ENCODE measurements around the gene GOLGA7B.

Gene GOLGA7B

DNA sequence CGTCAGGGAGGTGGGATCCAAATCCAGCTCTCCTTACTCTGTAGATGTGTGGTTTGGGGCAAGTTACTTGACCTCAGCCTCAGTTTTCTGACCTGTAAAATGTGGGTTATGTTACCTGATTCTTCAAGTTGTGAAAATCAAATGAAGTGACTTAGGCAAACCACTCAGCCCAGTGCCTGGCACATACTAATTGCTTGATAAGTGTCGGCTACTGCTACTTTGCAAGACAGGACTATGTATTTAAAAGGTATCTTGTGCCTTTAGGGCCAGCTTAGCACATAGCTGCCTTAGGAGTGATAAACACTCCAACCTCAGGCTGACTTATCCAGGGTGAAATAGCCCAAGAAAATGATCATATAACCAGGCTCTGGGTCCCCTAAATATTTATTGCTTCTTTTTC, 42.9 kb downstream of the GOLGA7B start:
- Histone ChIP-seq H3K27me3 (ENCODE audit: control insufficient read depth, insufficient read depth, low read length) (no peaks in the 10 kb centered on the region), H3K9ac (ENCODE audit: low read length) (no peak overlapping the region), H3K4me3 (ENCODE audit: low read length) (no peak overlapping the region), H3K27ac (ENCODE audit: low read depth, low read length) (no peak overlapping the region), H3K4me1 (ENCODE audit: control insufficient read depth, insufficient read depth, low read length) (no peaks in the 10 kb centered on the region), H3K36me3 (ENCODE audit: control insufficient read depth, insufficient read depth, low read length) (no peaks in the 10 kb centered on the region)

- Histone ChIP-seq H3K9ac (ENCODE audit: low read length) (no peak overlapping the region), H3K27ac (ENCODE audit: low read depth, low read length) (no peak overlapping the region), H3K36me3 (ENCODE audit: control insufficient read depth, insufficient read depth, low read length) (no peaks in the 10 kb centered on the region), H3K4me1 (ENCODE audit: control insufficient read depth, insufficient read depth, low read length) (no peaks in the 10 kb centered on the region), H3K27me3 (ENCODE audit: control insufficient read depth, insufficient read depth, low read length) (no peaks in the 10 kb centered on the region), H3K4me3 (ENCODE audit: low read length) (no peak overlapping the region)
Measured at GRCh38 chr10:97892939-97893338, 43.3 kb downstream of the GOLGA7B start.

DNA sequence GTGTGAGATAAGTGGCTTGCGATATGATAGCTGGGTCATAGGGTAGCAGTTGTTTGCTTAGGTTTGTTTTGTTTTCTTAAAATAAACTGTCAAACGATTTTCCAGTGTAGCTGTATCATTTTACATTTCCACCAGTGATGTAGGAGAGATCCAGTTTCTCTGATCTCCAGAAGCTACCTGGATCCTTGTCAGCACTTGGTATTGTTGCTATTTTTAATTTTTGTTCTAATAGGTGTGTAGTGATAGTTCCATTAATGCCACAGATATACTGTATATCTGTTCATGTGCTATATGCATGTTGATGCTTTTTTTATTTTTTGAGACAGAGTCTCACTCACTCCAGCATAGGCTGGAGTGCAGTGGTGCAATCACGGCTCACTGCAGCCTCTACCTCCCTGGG, 44.4 kb downstream of the GOLGA7B start:
- Histone ChIP-seq H3K9ac (ENCODE audit: low read length) (no peak overlapping the region), H3K27me3 (ENCODE audit: control insufficient read depth, insufficient read depth, low read length) (no peaks in the 10 kb centered on the region), H3K27ac (ENCODE audit: low read depth, low read length) (no peak overlapping the region), H3K4me1 (ENCODE audit: control insufficient read depth, insufficient read depth, low read length) (no peaks in the 10 kb centered on the region), H3K4me3 (ENCODE audit: low read length) (no peak overlapping the region), H3K36me3 (ENCODE audit: control insufficient read depth, insufficient read depth, low read length) (no peaks in the 10 kb centered on the region)

DNA sequence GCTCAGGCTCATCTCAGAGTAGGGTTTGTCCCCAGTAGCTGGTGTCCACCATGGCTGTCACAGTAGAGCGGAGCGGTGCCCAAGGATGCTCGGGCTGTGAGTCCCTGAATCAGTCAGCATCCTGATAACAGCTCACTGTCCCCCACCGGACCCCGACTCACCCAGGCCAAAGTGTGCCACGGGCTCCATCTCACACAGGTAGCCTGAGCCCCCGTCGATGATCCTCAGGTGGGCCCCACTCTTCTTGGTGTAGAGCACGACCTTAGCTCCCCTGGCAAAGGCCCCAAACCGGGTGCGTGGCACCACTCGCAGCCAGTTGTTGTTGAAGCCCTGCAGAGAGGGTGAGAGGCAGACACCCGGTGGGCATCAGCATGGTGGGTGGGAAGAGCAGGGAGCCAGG, 45.4 kb downstream of the GOLGA7B start:
- Histone ChIP-seq H3K36me3 (ENCODE audit: control insufficient read depth, insufficient read depth, low read length) (no peaks in the 10 kb centered on the region), H3K9ac (ENCODE audit: low read length) (no peak overlapping the region), H3K27ac (ENCODE audit: low read depth, low read length) (no peak overlapping the region), H3K4me1 (ENCODE audit: control insufficient read depth, insufficient read depth, low read length) (no peaks in the 10 kb centered on the region), H3K27me3 (ENCODE audit: control insufficient read depth, insufficient read depth, low read length) (no peaks in the 10 kb centered on the region), H3K4me3 (ENCODE audit: low read length) (no peak overlapping the region)

DNA sequence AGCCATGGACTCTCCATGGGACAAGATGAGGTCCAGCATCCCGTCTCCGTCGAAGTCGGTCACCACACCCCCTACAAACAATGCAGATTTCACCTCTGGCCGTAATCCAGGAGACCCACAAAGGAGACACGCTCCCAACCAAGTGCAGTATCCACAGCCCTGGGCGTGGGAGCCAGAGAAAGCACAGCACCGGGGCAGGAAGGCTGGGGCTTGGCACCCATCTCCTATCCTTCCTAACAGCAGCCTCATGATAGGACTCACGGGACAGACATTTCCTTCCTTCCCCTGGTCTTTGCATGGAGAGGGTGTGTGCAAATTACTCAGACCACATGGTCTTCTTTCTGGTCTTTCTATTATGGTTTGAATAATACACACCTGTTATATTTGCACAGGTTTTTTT, 46.3 kb downstream of the GOLGA7B start:
- H3K27me3 ChIP-seq (ENCODE audit: control insufficient read depth, insufficient read depth, low read length), result no peaks in the 10 kb centered on the region
- H3K4me1 ChIP-seq (ENCODE audit: control insufficient read depth, insufficient read depth, low read length), result no peaks in the 10 kb centered on the region
- H3K36me3 ChIP-seq (ENCODE audit: control insufficient read depth, insufficient read depth, low read length), result no peaks in the 10 kb centered on the region
- no peak overlapping the region for H3K4me3 ChIP-seq (ENCODE audit: low read length)
- H3K9ac ChIP-seq (ENCODE audit: low read length), result no peak overlapping the region
- H3K27ac ChIP-seq (ENCODE audit: low read depth, low read length), result no peak overlapping the region

DNA sequence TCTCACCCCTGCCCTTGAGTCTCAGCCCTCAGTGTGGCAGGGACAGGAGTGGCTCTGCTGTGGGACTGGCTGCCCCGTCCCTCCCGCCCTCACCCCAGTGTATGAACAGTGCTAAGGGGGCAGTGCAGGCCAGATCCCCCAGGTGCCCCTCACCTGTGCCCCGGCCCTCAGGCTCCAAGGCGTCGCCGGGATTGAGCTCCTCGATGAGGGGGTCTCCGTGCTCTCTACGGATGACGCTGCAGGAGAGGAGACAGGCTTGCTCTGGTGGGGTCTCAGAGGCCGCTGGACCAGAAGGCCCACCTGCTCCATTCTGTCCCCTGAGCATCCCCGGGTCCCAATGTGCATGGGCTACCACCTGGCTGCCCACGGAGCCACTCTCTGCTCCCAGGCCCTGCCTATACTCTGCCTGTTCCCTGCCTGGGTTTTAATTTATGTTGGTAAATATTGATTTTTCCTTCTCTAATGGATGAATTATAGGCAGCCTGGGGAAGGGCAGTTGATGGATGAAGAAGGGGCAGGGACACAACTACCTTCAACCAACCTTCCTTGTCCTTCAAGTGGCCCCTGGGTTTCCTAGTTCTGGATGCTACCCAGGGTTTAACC, 47.2 kb downstream of the GOLGA7B start:
- no peak overlapping the region for H3K4me3 ChIP-seq (ENCODE audit: low read length)

DNA sequence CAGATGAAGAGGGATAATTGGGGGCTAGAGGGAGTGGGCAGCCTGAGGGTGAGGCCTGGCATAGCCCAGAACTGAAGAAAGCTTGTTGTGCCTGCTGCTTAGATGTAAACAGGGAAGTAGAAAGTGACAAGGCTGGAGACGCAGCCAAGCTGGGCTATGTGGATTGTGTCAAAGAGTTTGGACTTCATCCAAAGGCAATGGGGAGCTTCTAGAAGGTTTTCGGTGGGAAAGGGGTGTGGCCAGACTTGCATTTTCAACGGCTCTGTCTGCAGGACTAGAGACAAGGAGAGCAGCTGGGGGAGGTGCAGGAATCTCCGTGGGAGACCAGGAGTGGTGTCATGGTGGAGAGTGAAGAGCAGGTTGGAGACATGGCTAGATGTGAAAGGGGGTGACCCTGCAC, 48.8 kb downstream of the GOLGA7B start:
- H3K9ac ChIP-seq (ENCODE audit: low read length), result no peak overlapping the region
- H3K4me3 ChIP-seq (ENCODE audit: low read length), result no peak overlapping the region
- no peak overlapping the region for H3K27ac ChIP-seq (ENCODE audit: low read depth, low read length)
- no peaks in the 10 kb centered on the region for H3K36me3 ChIP-seq (ENCODE audit: control insufficient read depth, insufficient read depth, low read length)
- H3K27me3 ChIP-seq (ENCODE audit: control insufficient read depth, insufficient read depth, low read length), result no peaks in the 10 kb centered on the region
- H3K4me1 ChIP-seq (ENCODE audit: control insufficient read depth, insufficient read depth, low read length), result no peaks in the 10 kb centered on the region

More for the DNA sequence above, 47.2 kb downstream of the GOLGA7B start:
- no peak overlapping the region for H3K27ac ChIP-seq (ENCODE audit: low read depth, low read length)
- H3K36me3 ChIP-seq (ENCODE audit: control insufficient read depth, insufficient read depth, low read length), result no peaks in the 10 kb centered on the region
- H3K4me1 ChIP-seq (ENCODE audit: control insufficient read depth, insufficient read depth, low read length), result no peaks in the 10 kb centered on the region
- H3K27me3 ChIP-seq (ENCODE audit: control insufficient read depth, insufficient read depth, low read length), result no peaks in the 10 kb centered on the region
- no peak overlapping the region for H3K9ac ChIP-seq (ENCODE audit: low read length)

- H3K27me3 ChIP-seq (ENCODE audit: control insufficient read depth, insufficient read depth, low read length), result no peaks in the 10 kb centered on the region
- no peak overlapping the region for H3K4me3 ChIP-seq (ENCODE audit: low read length)
- H3K9ac ChIP-seq (ENCODE audit: low read length), result no peak overlapping the region
- H3K4me1 ChIP-seq (ENCODE audit: control insufficient read depth, insufficient read depth, low read length), result no peaks in the 10 kb centered on the region
- no peaks in the 10 kb centered on the region for H3K36me3 ChIP-seq (ENCODE audit: control insufficient read depth, insufficient read depth, low read length)
- H3K27ac ChIP-seq (ENCODE audit: low read depth, low read length), result no peak overlapping the region
Measured at GRCh38 chr10:97901381-97901780, 51.7 kb downstream of the GOLGA7B start.

DNA sequence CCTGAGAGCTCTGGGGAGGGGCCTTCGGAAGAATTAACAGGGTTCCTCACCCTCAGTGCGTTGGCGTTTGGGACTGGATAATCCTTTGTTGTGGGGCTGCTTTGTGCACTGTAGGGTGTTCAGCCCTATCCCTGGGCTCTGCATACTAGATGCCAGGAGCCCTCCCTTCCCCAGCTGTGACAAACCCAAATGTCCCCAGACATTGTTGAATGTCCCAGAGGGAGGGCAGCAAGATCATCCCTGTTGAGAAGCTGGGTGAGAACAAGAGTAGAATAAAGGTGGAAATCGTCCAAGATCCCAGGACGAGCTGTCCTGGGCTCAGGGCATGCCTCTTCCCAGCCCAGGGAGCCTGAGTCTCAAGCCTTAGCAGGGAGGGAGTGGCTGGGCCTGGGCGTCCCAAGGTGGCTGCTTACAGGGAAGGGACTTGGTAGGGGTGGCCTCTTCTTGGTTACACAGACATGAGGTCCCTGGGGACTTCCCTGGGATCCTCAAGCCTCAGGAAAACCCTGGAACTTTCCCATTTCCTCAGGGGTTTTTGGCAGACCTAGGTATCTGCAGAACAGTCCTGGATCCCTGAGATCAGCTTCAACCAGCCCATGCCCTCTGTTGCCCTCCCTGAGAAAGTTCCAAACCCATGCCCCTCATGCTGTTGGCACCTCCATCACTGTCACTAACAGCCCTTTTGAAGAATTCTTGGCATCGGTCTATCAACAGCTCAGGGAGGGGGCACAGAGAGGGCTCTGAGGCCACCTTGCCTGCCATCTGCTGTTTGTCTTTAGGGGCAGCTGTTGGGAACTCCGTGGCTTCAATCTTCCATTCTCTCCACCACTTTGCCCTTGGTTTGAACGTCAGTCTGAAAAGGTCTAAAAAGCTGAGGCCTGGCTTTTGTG, 53.7 kb downstream of the GOLGA7B start:
- Histone ChIP-seq H3K27ac (ENCODE audit: low read depth, low read length) (no peak overlapping the region), H3K36me3 (ENCODE audit: control insufficient read depth, insufficient read depth, low read length) (no peaks in the 10 kb centered on the region), H3K27me3 (ENCODE audit: control insufficient read depth, insufficient read depth, low read length) (no peaks in the 10 kb centered on the region)

GRCh38 chr10:97904018-97904381, 54.4 kb downstream of the GOLGA7B start:
- no peaks in the 10 kb centered on the region for H3K36me3 ChIP-seq (ENCODE audit: control insufficient read depth, insufficient read depth, low read length)
- no peak overlapping the region for H3K4me3 ChIP-seq (ENCODE audit: low read length)
- no peak overlapping the region for H3K9ac ChIP-seq (ENCODE audit: low read length)
- no peak overlapping the region for H3K27ac ChIP-seq (ENCODE audit: low read depth, low read length)
- no peaks in the 10 kb centered on the region for H3K27me3 ChIP-seq (ENCODE audit: control insufficient read depth, insufficient read depth, low read length)
- H3K4me1 ChIP-seq (ENCODE audit: control insufficient read depth, insufficient read depth, low read length), result no peaks in the 10 kb centered on the region

More for the DNA sequence above, 53.7 kb downstream of the GOLGA7B start:
- Histone ChIP-seq H3K9ac (ENCODE audit: low read length) (no peak overlapping the region), H3K4me3 (ENCODE audit: low read length) (no peak overlapping the region), H3K4me1 (ENCODE audit: control insufficient read depth, insufficient read depth, low read length) (no peaks in the 10 kb centered on the region)

- no peaks in the 10 kb centered on the region for H3K4me1 ChIP-seq (ENCODE audit: control insufficient read depth, insufficient read depth, low read length)
- H3K27me3 ChIP-seq (ENCODE audit: control insufficient read depth, insufficient read depth, low read length), result no peaks in the 10 kb centered on the region
- H3K27ac ChIP-seq (ENCODE audit: low read depth, low read length), result no peak overlapping the region
- H3K36me3 ChIP-seq (ENCODE audit: control insufficient read depth, insufficient read depth, low read length), result no peaks in the 10 kb centered on the region
- no peak overlapping the region for H3K9ac ChIP-seq (ENCODE audit: low read length)
- no peak overlapping the region for H3K4me3 ChIP-seq (ENCODE audit: low read length)
Measured at GRCh38 chr10:97904576-97904975, 54.9 kb downstream of the GOLGA7B start.

GRCh38 chr10:97905276-97905675, 55.6 kb downstream of the GOLGA7B start:
- Histone ChIP-seq H3K27ac (ENCODE audit: low read depth, low read length) (no peak overlapping the region), H3K9ac (ENCODE audit: low read length) (no peak overlapping the region), H3K36me3 (ENCODE audit: control insufficient read depth, insufficient read depth, low read length) (no peaks in the 10 kb centered on the region), H3K4me1 (ENCODE audit: control insufficient read depth, insufficient read depth, low read length) (no peaks in the 10 kb centered on the region), H3K4me3 (ENCODE audit: low read length) (no peak overlapping the region), H3K27me3 (ENCODE audit: control insufficient read depth, insufficient read depth, low read length) (no peaks in the 10 kb centered on the region)

- no peak overlapping the region for H3K27ac ChIP-seq (ENCODE audit: low read depth, low read length)
- no peak overlapping the region for H3K4me3 ChIP-seq (ENCODE audit: low read length)
Measured at GRCh38 chr10:97907211-97907610, 57.6 kb downstream of the GOLGA7B start.

More at GRCh38 chr10:97907211-97907610, 57.6 kb downstream of the GOLGA7B start:
- Histone ChIP-seq H3K27me3 (ENCODE audit: control insufficient read depth, insufficient read depth, low read length) (no peaks in the 10 kb centered on the region), H3K4me1 (ENCODE audit: control insufficient read depth, insufficient read depth, low read length) (no peaks in the 10 kb centered on the region), H3K36me3 (ENCODE audit: control insufficient read depth, insufficient read depth, low read length) (no peaks in the 10 kb centered on the region), H3K9ac (ENCODE audit: low read length) (no peak overlapping the region)

Data from rectal smooth muscle tissue (tissue), 1 donor.